KOPT-K1 (cell line): ENCODE data around the gene PHLPP2.

Experiments
- H3K27ac ChIP-seq: fragments of 200-600 bp; sonication (generic); 2 replicates; pipeline ENCODE4 v1.5.1; 2016; ENCODE audit warnings: antibody characterized with exemption, mild to moderate bottlenecking, low read depth, low read length; ENCODE audit not compliant: poor library complexity, severe bottlenecking
- H3K36me3 ChIP-seq: fragments of 200-600 bp; sonication (generic); 2 replicates; pipeline ENCODE4 v1.5.1; 2017; ENCODE audit warnings: antibody characterized with exemption, mild to moderate bottlenecking, low read length, moderate library complexity; ENCODE audit not compliant: insufficient read depth
- H3K9me3 ChIP-seq: fragments of 200-600 bp; sonication (generic); 2 replicates; pipeline ENCODE4 v1.5.1; 2017; ENCODE audit warnings: antibody characterized with exemption, low read length, mild to moderate bottlenecking; ENCODE audit not compliant: insufficient read depth, poor library complexity, severe bottlenecking

The PHLPP2 gene

GRCh38 chr16:71666264-71666663, 58.2 kb downstream of the PHLPP2 start:
- peaks cover 47% of the 10 kb centered on the region for H3K36me3 ChIP-seq
- no peaks in the 10 kb centered on the region for H3K9me3 ChIP-seq
- H3K27ac ChIP-seq = no peak overlapping the region

- H3K27ac ChIP-seq = no peak overlapping the region
- no peaks in the 10 kb centered on the region for H3K9me3 ChIP-seq
- peaks cover 42% of the 10 kb centered on the region for H3K36me3 ChIP-seq
Measured at GRCh38 chr16:71659471-71659870, 65.0 kb downstream of the PHLPP2 start.

GRCh38 chr16:71658771-71659170, 65.7 kb downstream of the PHLPP2 start:
- Histone ChIP-seq H3K36me3 (peaks cover 39% of the 10 kb centered on the region), H3K27ac (no peak overlapping the region)

GRCh38 chr16:71649704-71650103, 74.8 kb downstream of the PHLPP2 start:
- H3K27ac ChIP-seq = no peak overlapping the region
- H3K9me3 ChIP-seq = no peaks in the 10 kb centered on the region
- H3K36me3 ChIP-seq = peaks cover 53% of the 10 kb centered on the region

More at GRCh38 chr16:71658771-71659170, 65.7 kb downstream of the PHLPP2 start:
- H3K9me3 ChIP-seq = no peaks in the 10 kb centered on the region

GRCh38 chr16:71648921-71649320, 75.6 kb downstream of the PHLPP2 start:
- no peak overlapping the region for H3K27ac ChIP-seq
- peaks cover 47% of the 10 kb centered on the region for H3K36me3 ChIP-seq
- no peaks in the 10 kb centered on the region for H3K9me3 ChIP-seq

- peaks cover 45% of the 10 kb centered on the region for H3K36me3 ChIP-seq
- no peak overlapping the region for H3K27ac ChIP-seq
- no peaks in the 10 kb centered on the region for H3K9me3 ChIP-seq
Measured at GRCh38 chr16:71648162-71648561, 76.3 kb downstream of the PHLPP2 start.

GRCh38 chr16:71647391-71647790, 77.1 kb downstream of the PHLPP2 start:
- Histone ChIP-seq H3K36me3 (peaks cover 38% of the 10 kb centered on the region), H3K9me3 (no peaks in the 10 kb centered on the region), H3K27ac (no peak overlapping the region)

GRCh38 chr16:71645450-71645849, 79.1 kb downstream of the PHLPP2 start:
- H3K9me3 ChIP-seq = no peaks in the 10 kb centered on the region
- H3K27ac ChIP-seq = no peak overlapping the region
- peaks cover 27% of the 10 kb centered on the region; the same call in 1 of the 2 replicates for H3K36me3 ChIP-seq

- no peak overlapping the region for H3K27ac ChIP-seq
- no peaks in the 10 kb centered on the region for H3K36me3 ChIP-seq
Measured at GRCh38 chr16:71637398-71637797, 87.1 kb downstream of the PHLPP2 start.

GRCh38 chr16:71635632-71636031, 88.9 kb downstream of the PHLPP2 start:
- no peaks in the 10 kb centered on the region for H3K36me3 ChIP-seq
- no peaks in the 10 kb centered on the region for H3K9me3 ChIP-seq
- no peak overlapping the region for H3K27ac ChIP-seq

More at GRCh38 chr16:71637398-71637797, 87.1 kb downstream of the PHLPP2 start:
- no peaks in the 10 kb centered on the region for H3K9me3 ChIP-seq

- Histone ChIP-seq H3K27ac (no peak overlapping the region), H3K36me3 (no peaks in the 10 kb centered on the region), H3K9me3 (no peaks in the 10 kb centered on the region)
Measured at GRCh38 chr16:71631776-71632175, 92.7 kb downstream of the PHLPP2 start.

- Histone ChIP-seq H3K27ac (no peak overlapping the region), H3K9me3 (no peaks in the 10 kb centered on the region), H3K36me3 (no peaks in the 10 kb centered on the region)
Measured at GRCh38 chr16:71630808-71631207, 93.7 kb downstream of the PHLPP2 start.

- Histone ChIP-seq H3K9me3 (no peaks in the 10 kb centered on the region), H3K27ac (no peak overlapping the region), H3K36me3 (no peaks in the 10 kb centered on the region)
Measured at GRCh38 chr16:71629278-71630016, 95.1 kb downstream of the PHLPP2 start.

GRCh38 chr16:71628810-71629209, 95.7 kb downstream of the PHLPP2 start:
- Histone ChIP-seq H3K27ac (no peak overlapping the region), H3K9me3 (no peaks in the 10 kb centered on the region), H3K36me3 (no peaks in the 10 kb centered on the region)

GRCh38 chr16:71627731-71628181, 96.7 kb downstream of the PHLPP2 start:
- Histone ChIP-seq H3K36me3 (no peaks in the 10 kb centered on the region), H3K27ac (no peak overlapping the region), H3K9me3 (no peaks in the 10 kb centered on the region)

- Histone ChIP-seq H3K27ac (no peak overlapping the region), H3K9me3 (no peaks in the 10 kb centered on the region), H3K36me3 (no peaks in the 10 kb centered on the region)
Measured at GRCh38 chr16:71626858-71627213, 97.7 kb downstream of the PHLPP2 start.
